Natural killer cell (primary cell): ENCODE results near the gene JPH3. TPM values are rescaled to one million over a fixed set of nuclear protein-coding genes. Genes with fewer than 3 reads are reported as not detected.

Experiments used
- ATAC-seq, 3 donors: fragments of 150-1000 bp in 2 of 3; fragments of 200-7000 bp in 1 of 3; cut with Tn5 transposase; 1 replicate in 1 of 3; 2 replicates in 2 of 3; pipeline ENCODE4 v1.10.0; 2021; ENCODE audit warnings: mild to moderate bottlenecking in 2 of 3, moderate library complexity in 2 of 3
- DNase-seq, 2 donors: peaks; one replicate each; pipeline versions ENCODE4 v3.0.0 to v3.0.0-alpha.2; 2013 to 2021; ENCODE audit warnings: mixed read lengths in 1 of 2
- H3K27ac ChIP-seq: one replicate; pipeline ENCODE4 v1.5.1; 2013; ENCODE audit warnings: mild to moderate bottlenecking, low read length
- H3K27me3 ChIP-seq: one replicate; pipeline ENCODE4 v1.6.1; 2013; ENCODE audit warnings: low read length; ENCODE audit not compliant: control insufficient read depth, insufficient read depth
- H3K36me3 ChIP-seq: one replicate; pipeline ENCODE4 v1.6.1; 2013; ENCODE audit warnings: low read length; ENCODE audit not compliant: control insufficient read depth, insufficient read depth
- H3K4me1 ChIP-seq: one replicate; pipeline ENCODE4 v1.6.1; 2013; ENCODE audit warnings: low read length; ENCODE audit not compliant: control insufficient read depth, insufficient read depth
- H3K4me3 ChIP-seq: one replicate; pipeline ENCODE4 v1.5.1; 2013; ENCODE audit warnings: low read length
- H3K9me3 ChIP-seq: one replicate; pipeline ENCODE4 v1.6.1; 2013; ENCODE audit warnings: low read length; ENCODE audit not compliant: control insufficient read depth, insufficient read depth
- H3K27ac Mint-ChIP-seq, 2 donors: one replicate each; pipeline ENCODE4 v1.8.0; 2022; ENCODE audit warnings: mild to moderate bottlenecking in 2 of 2, mixed read lengths in 2 of 2, moderate library complexity in 1 of 2
- H3K27me3 Mint-ChIP-seq, 2 donors: one replicate each; pipeline ENCODE4 v1.8.0; 2022; ENCODE audit warnings: low read depth in 2 of 2, mixed read lengths in 2 of 2
- H3K36me3 Mint-ChIP-seq: one replicate; pipeline ENCODE4 v1.8.0; 2022; ENCODE audit warnings: mixed read lengths
- H3K4me1 Mint-ChIP-seq, 2 donors: one replicate each; pipeline ENCODE4 v1.8.0; 2022; ENCODE audit warnings: mixed read lengths in 2 of 2
- H3K4me3 Mint-ChIP-seq: one replicate; pipeline ENCODE4 v1.8.0; 2022; ENCODE audit warnings: mild to moderate bottlenecking, moderate library complexity, mixed read lengths
- H3K9me3 Mint-ChIP-seq, 2 donors: one replicate each; pipeline ENCODE4 v1.8.0; 2022; ENCODE audit warnings: mixed read lengths in 2 of 2
- WGBS: methylation state at CpG from one replicate; pipeline ENCODE4 v1.1.7; 2013; ENCODE audit warnings: missing lambda C conversion rate; ENCODE audit not compliant: insufficient coverage; 5-methylcytosine and 5-hydroxymethylcytosine counted together
- intact Hi-C: fragments of 100-400 bp; cut with micrococcal nuclease; formaldehyde crosslinking; loops from one replicate; pipeline ENCODE4 v1.14.2; 2022
- total RNA-seq, 4 donors: library from RNA; stranded (reverse); fragments of 120-200 nt in 1 of 4; gene quantifications; one replicate each; pipeline versions ENCODE4 v1.2.3 to v1.2.4, GENCODE V29; 2013 to 2022
- TF ChIP-seq, protein P1 (sequence below): fragments of 200-600 bp; IDR thresholded peaks from one replicate; pipeline ENCODE4 v1.8.0; 2022; ENCODE audit warnings: antibody characterized with exemption

Gene JPH3
- total RNA-seq, 3 donors from 2014 or later (not counting 1 experiment from before 2014, with no cell fraction given), result not detected

DNA sequence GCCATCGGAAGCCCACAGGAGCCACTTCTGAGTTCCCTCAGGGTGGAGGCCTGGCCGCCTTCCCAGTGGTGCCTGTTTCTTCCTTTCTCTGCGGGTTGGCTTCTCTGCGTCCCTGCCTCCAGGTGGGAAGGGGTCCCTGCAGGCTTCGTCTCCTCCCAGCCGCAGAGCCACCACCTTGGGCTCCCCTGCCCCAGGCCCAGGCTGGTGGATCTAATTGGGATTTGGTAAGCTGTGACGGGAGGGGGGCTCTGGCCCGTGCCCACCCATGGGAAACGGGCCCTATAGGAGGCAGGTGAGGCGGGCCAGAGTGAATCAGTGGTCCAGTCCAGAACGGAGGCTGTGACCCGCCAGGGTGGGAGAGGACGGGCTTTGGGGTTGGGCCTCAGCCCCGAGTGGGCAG, 32.1 kb downstream of the JPH3 start:
- DNase-seq (no peak), ATAC-seq (no peak)
- Mint-ChIP-seq H3K27me3 (peaks cover 16 to 25% of the 10 kb centered on the region in 2 donors), H3K4me3 (no peak overlapping the region), H3K9me3 (peaks cover 3 to 7% of the 10 kb centered on the region in 2 donors), H3K27ac (no peak overlapping the region), H3K4me1 (peaks cover 0 to 26% of the 10 kb centered on the region in 2 donors), H3K36me3 (no peaks in the 10 kb centered on the region)
- intact Hi-C loops, result loop anchor here (2.0 kb wide), 1 partner anchor 218 kb away; no protein-coding TSS in a partner anchor
- WGBS, result 90% methylated on average over 14 of the region's 14 CpGs
- TF ChIP-seq, protein P1, sequence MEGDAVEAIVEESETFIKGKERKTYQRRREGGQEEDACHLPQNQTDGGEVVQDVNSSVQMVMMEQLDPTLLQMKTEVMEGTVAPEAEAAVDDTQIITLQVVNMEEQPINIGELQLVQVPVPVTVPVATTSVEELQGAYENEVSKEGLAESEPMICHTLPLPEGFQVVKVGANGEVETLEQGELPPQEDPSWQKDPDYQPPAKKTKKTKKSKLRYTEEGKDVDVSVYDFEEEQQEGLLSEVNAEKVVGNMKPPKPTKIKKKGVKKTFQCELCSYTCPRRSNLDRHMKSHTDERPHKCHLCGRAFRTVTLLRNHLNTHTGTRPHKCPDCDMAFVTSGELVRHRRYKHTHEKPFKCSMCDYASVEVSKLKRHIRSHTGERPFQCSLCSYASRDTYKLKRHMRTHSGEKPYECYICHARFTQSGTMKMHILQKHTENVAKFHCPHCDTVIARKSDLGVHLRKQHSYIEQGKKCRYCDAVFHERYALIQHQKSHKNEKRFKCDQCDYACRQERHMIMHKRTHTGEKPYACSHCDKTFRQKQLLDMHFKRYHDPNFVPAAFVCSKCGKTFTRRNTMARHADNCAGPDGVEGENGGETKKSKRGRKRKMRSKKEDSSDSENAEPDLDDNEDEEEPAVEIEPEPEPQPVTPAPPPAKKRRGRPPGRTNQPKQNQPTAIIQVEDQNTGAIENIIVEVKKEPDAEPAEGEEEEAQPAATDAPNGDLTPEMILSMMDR, result no peak
- Histone ChIP-seq H3K36me3 (no peaks in the 10 kb centered on the region), H3K9me3 (peaks cover 4% of the 10 kb centered on the region), H3K27ac (no peak overlapping the region), H3K4me1 (peaks cover 21% of the 10 kb centered on the region), H3K4me3 (no peak overlapping the region), H3K27me3 (no peaks in the 10 kb centered on the region)

DNA sequence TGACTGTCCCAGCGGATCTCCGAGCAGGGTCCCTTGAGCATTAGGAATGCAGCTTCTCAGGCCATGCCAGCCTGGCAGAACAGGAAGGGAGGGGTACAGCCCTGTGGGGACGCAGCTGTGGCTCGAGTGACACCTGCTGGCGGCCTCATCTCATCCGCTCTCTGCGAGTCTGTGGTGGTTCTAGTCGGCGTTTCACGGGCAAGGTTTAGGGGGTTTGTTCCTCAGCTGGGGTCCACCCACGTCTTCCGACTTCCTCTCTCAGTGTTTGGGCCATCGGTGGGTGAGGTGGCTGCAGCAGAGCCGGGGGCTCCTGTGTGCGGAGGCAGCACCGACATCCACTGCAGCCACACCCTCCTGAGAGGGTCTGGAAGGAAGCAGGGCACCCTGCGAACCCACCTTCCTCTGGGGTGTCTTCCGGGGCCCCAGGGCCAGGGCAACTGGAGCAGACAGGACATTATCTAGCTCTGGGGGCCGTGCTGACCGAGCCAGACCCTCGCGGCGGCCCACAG, 33.3 kb downstream of the JPH3 start:
- ATAC-seq (peak; percentile 64 to 71 (median 68)), DNase-seq (peak; percentile 51 to 79)
- H3K36me3 Mint-ChIP-seq, result no peaks in the 10 kb centered on the region
- peaks cover 0 to 26% of the 10 kb centered on the region in 2 donors for H3K4me1 Mint-ChIP-seq
- peak overlapping the region; percentile 85 for H3K4me3 Mint-ChIP-seq
- H3K9me3 Mint-ChIP-seq, result peaks cover 3 to 7% of the 10 kb centered on the region in 2 donors
- intact Hi-C loops, result loop anchor here (2.0 to 5.0 kb wide), 4 partner anchors 133 to 433 kb away; partner anchors contain the start of gene C16orf95
- peaks cover 15 to 20% of the 10 kb centered on the region in 2 donors for H3K27me3 Mint-ChIP-seq
- Histone ChIP-seq H3K27me3 (no peaks in the 10 kb centered on the region), H3K36me3 (no peaks in the 10 kb centered on the region), H3K9me3 (peaks cover 4% of the 10 kb centered on the region), H3K27ac (peak overlapping the region; percentile 58), H3K4me1 (peaks cover 21% of the 10 kb centered on the region), H3K4me3 (peak overlapping the region; percentile 35)
- H3K27ac Mint-ChIP-seq, result peak overlapping the region; percentile 26 to 58
- 4% methylated on average over 23 of the region's 23 CpGs for WGBS
- TF ChIP-seq, protein P1, result peak; percentile 75

DNA sequence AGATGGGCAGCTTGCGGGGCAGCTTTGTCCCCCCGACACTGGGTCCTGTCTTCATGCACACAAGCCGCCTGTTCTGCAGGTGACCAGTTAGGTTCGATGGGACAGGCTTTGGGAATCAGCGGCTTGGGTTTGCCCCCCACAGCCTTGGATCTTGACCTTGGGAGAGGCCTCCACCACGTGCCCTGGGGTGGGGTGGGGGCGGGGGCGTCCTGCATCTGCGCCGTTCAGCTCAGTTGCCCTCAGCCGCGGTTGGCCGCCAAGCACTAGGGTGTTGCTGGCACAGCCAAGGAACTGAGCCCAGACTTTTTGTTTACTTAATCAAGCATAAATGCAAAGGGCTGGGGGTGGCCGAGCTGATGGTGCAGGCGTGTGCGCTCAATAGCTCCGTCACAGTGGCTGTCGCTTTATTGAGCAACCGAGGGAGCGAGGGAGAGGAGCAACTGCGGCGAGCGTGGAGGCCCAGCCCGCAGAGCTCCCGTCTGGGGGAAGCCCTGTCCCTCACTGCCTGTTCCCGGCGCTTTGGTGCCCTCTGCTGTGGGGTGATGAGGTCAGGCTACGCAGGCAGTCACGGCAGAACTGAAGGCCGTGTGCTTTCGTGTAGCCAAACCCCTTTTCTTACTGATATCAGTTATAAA, 33.9 kb downstream of the JPH3 start:
- Mint-ChIP-seq H3K4me3 (peak overlapping the region; percentile 85), H3K36me3 (no peaks in the 10 kb centered on the region), H3K27me3 (peaks cover 9 to 15% of the 10 kb centered on the region in 2 donors), H3K4me1 (peaks cover 0 to 26% of the 10 kb centered on the region in 2 donors), H3K27ac (peak overlapping the region; percentile 26 to 58), H3K9me3 (peaks cover under 1 to 4% of the 10 kb centered on the region in 2 donors)
- 6% methylated on average over 31 of the region's 31 CpGs for WGBS
- Histone ChIP-seq H3K27ac (peak overlapping the region; percentile 58), H3K27me3 (no peaks in the 10 kb centered on the region), H3K9me3 (peaks cover 4% of the 10 kb centered on the region), H3K36me3 (no peaks in the 10 kb centered on the region), H3K4me1 (peaks cover 21% of the 10 kb centered on the region), H3K4me3 (peak overlapping the region; percentile 35)
- TF ChIP-seq, protein P1, result peak; percentile 47
- peak; percentile 65 to 89 for DNase-seq
- ATAC-seq, result peak; percentile 77 to 90 (median 87)
- intact Hi-C loops, result loop anchor here (2.0 to 5.0 kb wide), 3 partner anchors 133 to 434 kb away; partner anchors contain the start of gene C16orf95
